GM21526 (cell line): ENCODE results near the gene PDZRN4.
"Not testable (repeated sequence)": the region's sequence is repeated elsewhere in the genome, so short reads cannot be mapped to it uniquely, and the experiment has no call there.

Experiments
- ATAC-seq: cut with Tn5 transposase; IDR thresholded peaks from one replicate; pipeline ENCODE4 v1.9.1; 2021; ENCODE audit warnings: moderate library complexity; ENCODE audit not compliant: unreplicated experiment, low FRiP score

PDZRN4 gene

DNA sequence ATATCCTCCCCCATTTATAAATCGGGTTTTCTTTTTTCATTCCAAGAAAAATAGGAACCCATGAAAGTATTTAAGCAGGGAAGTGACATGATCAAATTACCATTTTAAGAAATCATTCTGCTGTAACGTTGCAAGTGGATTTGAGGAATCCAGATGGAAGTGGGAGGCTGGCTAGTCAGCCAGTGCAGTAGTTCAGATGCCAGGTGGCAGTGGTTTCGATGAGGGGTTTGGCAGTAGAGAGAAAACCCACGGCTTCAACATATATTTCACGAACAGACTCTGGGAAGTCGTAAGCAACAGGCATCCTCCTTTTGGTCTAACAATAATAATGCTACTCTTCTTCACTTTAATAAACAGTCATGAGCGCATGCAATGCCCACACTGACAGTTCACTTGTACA, 25.0 kb downstream of the PDZRN4 start:
- ATAC-seq, result no peak

DNA sequence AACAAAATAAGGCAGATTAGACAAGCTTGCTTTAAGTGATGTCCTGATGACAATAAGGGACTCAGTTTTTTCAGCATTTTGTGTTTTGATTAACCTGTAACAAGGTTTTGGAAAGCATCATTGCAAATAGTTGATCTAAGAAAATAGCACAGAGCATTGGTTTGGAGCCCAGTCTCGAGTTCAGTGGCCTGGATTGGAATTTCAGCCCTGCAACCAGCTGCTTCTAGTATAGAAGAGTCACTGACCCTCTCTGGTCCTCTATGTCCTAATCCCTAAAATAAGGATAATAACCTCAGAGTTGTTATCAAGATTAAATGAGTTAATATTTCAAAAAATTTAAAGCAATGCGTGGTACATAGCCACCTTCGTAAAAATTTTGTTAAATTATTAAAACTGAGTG, 25.5 kb downstream of the PDZRN4 start:
- no peak for ATAC-seq

DNA sequence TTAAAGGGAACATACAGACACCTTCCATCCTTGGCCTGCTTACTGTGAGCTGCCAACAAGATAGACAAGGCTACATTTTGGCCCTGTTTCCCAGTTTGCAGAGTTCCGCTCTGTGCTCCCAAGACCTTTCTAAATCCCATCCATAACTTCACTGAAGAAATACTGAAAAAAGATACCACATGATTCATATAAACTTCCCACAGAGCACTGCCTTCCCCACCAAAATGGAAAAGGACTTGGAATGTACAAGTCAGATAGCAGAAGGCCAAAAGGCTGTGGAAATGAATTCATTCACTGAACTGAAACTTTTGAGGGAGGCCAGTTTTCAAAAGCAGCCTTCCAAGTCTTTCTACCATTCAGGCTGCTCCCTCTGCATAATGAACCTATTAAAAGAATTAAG, 29.6 kb downstream of the PDZRN4 start:
- no peak for ATAC-seq

DNA sequence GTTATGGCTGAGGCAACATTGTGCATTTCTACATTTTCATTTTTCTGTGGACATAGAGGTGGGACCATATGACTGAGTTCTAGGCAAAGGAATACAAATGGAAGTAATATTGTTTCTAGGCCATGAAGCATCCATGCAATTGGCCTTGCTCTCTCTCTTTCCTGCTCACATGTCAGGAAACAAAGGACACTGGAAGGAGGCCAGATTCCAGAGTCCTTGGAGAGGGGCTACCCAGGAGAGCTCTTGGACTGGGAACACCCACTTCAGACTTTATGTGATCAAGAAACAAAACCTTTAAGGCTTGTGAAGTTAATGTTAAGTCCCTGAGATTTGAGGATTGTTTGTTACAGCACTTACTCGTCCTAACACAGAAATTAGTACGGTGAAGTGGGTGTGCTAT, 32.8 kb downstream of the PDZRN4 start:
- no peak for ATAC-seq

DNA sequence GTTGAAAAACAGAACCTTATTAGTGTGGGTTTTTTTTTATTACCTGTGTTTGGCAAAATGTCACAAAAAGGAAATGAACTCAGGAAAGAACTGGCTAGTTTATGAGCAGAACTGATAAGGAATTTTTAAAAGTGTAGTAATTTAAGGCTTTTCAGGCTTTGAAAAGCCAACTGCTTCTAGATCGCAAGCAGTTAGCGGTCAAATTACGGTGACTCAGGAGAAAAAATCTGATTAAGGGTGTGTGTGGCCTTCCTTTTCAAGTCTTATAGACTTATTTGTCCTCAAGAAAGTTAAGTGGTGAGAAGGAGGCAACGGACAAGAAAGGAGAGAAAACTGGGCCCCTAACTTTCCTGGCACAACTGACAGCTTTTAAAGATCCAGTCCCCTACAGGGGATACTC, 33.4 kb downstream of the PDZRN4 start:
- ATAC-seq, result no peak

DNA sequence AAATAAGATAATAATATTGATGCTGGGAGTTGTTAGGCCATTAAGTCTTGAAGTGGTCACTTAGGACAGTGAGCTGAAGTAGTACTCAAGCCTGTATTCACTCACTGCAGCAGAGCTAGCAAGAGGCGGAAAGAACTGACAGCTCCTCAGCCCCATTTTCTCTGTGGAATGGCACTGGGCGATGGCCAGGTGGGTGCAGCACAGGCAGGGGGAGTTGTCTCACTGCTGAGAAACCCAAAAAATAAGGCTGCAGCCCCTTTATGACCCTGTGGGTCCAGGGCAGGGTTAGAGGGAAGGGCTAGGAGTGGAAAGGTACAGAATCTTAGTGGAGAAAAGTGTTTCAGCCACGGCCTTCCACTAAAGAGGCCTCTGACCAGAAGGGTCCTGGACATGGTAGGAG, 35.5 kb downstream of the PDZRN4 start:
- no peak for ATAC-seq

DNA sequence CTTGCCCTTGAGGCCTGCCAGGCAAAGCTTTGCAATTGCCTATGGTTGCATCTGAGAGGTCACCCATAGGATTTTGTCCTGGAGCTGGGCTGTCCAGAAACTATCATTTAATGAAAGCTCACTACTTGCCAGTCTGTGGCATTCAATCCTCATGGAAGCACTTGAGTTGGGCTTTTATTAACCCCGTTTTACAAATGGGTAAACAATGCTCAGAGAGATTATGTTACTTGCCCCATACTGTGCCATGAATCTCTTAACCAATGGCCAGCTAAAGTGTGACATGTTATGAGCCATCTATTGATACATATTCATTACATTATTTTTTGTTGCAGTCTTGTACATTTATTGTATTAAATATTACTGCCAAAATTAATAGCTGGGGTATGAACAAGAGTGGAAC, 35.9 kb downstream of the PDZRN4 start:
- no peak for ATAC-seq

DNA sequence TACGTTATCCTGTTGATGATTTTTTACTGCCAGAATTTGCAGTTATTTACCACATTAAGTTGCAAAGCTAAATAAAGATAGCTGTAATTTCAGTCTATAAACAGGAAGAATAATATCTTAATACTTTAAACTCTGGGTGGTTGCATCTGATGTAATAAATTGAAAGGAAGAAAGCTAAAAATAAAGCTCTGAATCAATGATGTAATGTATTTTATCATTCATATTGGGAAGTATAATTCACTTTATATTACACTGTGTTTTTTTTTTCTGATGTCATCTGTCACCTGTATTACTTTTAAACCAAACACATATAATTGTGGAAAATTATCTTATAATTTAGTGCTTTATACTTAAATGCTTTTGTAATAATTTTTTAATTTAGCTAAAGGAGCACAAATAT, 37.1 kb downstream of the PDZRN4 start:
- no peak for ATAC-seq

DNA sequence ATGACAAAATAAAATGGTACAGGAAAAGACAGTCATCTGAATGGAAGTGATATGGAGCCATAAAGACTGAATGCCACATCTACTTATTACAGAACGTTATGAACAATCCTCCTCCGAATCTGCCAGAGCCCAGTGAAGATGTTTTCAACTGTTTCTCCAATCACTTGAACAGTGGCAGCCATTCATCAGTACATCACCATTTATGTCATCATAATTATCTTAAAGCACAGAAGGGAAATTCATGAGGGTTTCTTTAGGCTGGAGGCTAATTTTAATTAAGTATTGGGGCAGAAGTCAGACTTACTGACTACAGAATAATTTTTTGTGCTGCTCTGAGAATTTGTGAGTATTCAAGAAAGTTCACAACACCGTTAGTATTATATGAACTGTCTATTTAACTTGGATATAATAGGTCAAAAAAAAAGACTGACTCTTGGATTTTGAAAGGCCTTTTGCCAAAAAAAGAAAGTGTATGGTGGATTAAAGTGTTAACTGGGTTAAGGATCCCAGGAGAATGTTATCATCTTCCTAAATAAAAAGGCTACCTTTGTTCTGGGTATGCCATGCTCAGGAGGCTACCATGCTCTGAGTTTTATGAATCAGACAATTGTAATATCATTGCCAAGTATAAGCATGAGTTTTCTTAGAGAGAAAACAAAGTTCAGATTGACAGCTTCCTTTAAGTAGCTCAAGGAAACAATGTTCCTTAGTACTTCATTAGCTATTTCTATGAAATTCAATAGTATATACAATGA, 40.1 kb downstream of the PDZRN4 start:
- no peak for ATAC-seq

DNA sequence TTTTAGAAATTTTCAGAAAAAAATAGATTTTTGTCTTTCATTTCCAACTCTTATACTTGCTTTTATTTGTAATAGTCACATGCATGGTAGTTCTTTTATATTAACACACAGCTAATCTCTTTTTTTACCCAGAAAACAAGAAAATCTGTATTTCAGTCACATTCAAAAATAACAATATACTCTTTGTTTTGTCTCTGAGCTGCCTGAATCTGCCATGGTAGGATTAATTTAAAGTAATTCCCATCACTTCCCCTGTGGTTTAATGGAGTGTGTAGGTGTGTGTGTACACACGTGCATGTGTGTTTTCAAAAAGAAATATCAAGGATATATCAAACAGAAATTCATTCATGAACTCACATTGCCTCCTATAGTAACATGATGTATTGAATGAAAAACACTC, 42.6 kb downstream of the PDZRN4 start:
- no peak for ATAC-seq

DNA sequence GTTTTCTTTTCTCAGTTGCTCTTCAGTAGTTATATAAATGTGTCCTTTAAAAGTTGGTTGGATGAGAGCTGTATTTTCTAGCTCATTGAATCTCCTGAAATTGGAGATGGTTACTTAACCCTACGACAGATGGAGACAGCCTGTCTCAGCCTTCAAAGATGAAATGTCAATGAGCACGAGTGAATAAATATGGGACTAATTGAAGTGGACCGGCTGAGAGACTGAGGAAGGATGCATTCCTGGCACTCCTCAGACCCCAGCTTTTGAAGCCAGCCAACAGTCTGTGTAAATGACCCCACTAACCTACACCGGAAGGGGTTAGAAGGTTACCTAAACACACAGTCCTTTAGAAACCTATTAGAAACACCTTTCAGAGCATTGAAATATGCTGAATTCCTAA, 46.6 kb downstream of the PDZRN4 start:
- ATAC-seq, result no peak

DNA sequence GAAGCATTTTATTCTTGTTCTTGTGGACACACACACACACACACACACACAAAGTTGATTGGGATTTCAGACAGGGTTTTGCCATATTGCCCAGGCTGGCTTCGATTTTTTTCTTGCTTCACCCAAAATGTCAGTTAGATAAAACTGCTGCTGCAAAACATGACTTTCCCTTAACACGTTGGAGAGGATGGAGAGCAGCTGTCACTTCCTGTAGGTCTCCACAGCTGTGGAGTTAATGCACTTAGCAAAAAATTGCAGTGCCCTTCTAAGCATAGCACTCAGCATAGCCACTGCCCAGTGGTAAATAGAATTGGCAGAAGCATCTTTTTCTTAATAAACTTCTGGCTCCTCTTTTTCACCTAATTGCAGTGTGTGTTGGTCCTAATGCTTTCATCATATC, 54.5 kb downstream of the PDZRN4 start:
- no peak for ATAC-seq

DNA sequence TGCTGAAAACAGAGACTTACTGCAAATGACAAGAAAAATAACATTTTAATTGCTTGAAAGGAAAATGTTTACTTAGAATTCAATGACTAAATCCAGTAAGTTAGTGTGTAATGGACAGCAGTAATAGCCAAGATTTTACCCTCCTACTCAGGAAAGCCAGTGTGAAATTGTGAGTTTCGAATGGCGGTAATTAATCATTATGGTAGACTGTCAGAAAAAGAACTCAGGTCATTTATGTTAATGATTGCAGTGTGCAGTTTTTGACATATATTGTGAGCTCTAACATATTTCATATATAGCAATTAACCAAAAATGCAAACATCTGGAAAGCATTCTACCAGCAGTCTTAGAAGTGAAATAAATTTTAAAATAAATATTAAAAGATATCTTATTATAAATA, 60.3 kb downstream of the PDZRN4 start:
- no peak for ATAC-seq

DNA sequence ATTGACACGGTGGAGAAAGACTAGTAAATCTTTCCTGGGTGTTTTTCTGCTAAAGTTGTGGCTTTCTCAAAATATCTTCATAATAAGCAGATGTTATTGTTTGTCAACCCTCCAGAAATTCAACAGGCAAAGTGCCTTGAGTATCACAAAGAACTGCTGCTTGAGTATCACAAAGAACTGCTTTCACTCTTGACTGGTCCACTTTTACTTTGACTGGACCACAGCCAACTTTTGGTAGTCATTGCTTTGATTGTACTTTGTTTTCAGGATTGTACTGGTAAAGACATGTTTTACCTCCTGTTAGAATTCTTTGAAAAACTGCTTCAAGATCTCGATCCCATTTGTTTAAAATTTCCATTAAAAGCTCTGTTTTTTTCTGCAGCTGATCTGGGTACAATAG, 62.6 kb downstream of the PDZRN4 start:
- ATAC-seq, result no peak

DNA sequence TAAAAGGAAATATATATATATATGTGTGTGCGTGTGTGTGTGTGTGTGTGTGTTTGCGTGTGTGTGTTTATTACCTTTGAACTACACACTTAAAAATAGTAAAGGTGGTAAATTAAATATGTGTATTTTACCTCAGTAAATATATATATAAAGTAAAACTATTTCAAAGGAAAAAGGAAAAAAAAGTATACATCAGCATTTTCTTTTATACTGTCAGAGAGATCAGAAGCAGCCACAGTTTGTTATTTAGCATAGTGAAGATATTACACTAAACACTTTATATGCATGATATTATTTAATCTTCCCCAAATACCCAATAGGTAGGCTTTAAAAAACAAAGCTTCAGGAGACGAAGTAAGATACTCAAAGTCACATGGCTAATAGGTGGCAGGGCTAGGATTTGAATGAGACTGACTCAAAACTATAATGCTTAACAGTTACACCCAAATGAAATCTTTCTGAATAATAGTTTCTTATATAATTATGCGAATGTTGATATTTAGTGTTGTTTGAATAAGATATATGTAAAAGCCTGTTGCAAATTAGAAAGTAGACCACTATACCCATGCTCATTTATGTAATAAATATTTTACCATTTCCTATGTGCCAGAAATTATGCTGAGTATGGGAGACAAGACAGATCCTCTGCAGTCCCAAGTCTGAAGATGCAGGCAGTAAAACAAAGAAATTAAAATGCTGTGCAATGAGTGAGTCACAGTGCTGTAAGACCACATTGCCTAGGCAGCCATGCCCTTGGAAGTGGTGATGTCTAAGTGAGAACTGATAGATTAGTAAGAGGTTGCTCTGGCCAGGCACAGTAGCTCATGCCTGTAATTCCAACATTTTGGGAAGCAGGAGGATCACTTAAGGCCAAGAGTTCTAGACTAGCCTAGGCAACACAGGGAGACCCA, 66.1 kb downstream of the PDZRN4 start:
- no peak for ATAC-seq

DNA sequence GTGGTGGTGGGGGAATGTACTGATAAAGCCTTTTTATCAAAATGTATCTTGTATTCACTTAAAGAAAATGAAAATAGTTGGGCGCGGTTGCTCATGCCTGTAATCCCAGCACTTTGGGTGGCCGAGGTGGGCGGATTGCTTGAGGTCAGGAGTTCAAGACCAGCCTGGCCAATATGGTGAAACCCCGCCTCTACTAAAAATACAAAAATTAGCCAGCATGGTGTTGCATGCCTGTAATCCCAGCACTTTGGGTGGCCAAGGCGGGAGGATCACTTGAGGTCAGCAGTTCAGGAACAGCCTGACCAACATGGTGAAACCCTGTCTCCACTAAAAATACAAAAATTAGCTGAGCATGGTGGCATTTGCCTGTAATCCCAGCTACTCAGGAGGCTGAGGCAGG, 75.1 kb downstream of the PDZRN4 start:
- ATAC-seq, result not testable (repeated sequence)

DNA sequence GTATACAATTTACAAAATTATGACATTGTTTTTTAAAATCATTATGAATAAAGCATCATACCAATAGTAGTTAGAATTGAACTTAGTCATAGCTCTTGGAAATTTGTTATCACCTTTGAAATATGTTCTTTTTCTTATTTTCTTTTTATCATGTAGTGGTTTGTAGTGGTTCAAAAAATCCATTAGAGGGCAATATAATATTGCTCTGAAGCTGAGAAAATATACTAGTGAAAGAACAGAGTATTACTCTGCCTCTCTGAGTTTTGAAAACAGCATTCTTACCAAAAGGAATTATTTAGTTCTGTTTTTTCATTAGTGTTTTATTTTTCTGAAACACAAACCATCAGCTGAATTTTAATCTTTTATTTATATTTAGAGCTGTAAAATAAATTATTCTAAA, 76.2 kb downstream of the PDZRN4 start:
- ATAC-seq, result no peak

DNA sequence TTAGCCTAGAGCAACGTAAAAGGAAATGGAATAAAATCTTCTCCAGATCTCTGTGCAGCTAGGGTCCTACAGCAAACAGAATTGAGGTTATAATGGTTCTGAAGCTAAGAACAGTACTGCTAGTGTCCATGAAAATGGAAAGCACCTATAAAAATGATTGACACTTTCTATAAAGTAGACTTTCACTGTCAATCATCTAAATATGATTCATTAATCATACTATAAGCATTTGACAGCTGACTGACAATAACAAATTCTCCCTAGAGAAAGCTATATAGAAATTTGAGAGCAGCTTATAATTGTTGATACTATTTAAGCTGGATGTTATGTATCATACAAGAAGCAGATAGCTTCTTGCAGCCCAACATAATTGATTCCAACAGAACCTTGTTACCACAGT, 80.9 kb downstream of the PDZRN4 start:
- ATAC-seq, result no peak

DNA sequence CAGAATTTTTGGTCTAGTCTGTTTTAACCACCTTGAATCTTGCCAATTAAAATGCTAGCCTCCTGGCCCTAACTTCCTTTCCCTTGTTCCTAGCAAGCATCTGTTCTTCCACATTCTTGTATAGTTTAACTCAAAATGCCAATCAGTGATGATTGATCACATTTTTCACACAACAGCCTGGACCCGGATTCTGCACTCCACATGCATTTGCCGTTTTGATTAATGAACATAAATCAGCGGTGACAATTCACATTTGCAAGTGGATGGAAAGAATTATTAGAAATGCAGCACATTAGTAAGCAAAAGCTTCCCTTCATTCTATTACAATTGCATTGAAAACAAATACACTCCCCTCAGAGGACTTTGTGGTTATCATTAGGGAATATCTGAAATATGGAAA, 83.4 kb downstream of the PDZRN4 start:
- no peak for ATAC-seq

DNA sequence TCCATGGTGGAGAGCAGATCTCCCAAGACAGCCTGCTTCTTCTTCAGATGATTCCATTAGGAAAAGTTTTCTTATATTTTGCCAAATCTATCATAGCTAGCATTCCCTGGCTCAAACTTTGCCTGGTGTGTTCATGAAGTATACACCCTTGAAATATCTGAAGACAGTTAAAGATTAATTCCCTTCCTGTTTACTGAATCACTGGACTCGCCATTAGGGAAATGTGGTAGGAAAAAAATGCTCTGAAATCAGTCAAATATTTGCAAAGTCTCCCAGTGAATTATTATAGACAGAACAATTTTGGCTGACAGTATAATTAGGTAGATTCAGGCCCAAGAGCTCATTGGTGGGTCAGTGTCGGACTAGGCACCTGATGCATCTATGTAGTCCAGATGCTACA, 86.5 kb downstream of the PDZRN4 start:
- no peak for ATAC-seq

DNA sequence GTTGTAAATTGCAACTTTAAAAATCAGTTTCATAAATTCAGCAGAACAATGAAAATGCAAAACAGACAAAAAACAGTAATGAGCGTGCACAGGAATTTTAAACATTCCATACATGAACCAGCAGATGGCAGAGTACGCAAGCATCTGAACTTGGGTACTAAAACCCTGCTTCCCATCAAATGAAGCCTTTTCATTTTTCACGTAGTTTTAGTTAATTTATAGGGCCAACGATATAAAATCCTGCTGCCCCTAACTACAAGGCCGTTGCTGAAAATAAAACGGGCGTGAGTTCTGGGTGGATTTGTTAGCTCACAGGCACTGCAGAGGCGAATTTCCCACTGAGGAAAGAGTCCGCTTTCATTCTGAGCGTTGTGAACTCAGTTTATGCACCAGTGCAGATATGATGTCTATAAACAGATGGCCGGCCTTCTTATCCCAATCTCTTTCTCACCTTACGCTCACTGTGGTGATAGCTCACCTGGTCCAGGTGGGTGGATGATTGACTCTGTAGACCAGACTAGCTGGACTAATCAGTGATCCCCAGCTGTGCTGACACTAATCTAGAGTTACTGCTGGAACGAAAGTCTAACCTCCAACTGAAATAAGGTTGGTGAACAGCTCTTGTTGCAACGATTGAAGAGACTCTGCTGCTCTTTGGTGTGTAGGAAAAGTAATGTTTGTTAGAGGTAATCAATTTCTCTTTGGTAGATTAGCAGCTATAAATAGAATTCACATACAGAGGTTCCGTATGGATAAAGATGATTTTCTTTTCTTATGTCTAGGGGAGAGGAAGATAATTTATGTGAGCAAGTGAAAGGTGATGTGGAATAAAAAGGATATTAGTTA, 89.2 kb downstream of the PDZRN4 start:
- peak; percentile 74 for ATAC-seq
